GM19099 (cell line): Measurements from ENCODE around the gene NT5C.

Source experiments
- POLR2A ChIP-seq: IDR thresholded peaks from 3 replicates; pipeline ENCODE4 v1.6.1; 2011; ENCODE audit warnings: low read depth; ENCODE audit not compliant: insufficient read length; ENCODE audit errors: extremely low read depth

The NT5C gene

DNA sequence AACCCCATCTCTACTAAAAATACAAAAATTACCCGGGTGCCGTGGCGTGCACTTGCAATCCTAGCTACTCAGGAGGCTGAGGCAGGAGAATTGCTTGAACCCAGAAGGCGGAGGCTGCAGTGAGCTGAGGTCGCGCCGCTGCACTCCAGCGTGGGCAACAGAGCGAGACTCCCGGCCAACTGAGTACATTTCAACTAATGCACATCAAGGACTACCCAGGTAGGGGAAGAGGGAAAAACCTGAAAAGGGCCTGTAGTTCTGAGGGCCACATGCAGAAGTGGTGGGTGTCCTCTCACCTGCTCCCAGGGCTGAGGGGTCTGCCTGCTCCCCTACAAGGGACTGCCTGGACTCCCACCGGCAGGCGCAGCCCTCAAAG is 44.4 kb downstream of the NT5C start:
- TF ChIP-seq POLR2A, result no peak

DNA sequence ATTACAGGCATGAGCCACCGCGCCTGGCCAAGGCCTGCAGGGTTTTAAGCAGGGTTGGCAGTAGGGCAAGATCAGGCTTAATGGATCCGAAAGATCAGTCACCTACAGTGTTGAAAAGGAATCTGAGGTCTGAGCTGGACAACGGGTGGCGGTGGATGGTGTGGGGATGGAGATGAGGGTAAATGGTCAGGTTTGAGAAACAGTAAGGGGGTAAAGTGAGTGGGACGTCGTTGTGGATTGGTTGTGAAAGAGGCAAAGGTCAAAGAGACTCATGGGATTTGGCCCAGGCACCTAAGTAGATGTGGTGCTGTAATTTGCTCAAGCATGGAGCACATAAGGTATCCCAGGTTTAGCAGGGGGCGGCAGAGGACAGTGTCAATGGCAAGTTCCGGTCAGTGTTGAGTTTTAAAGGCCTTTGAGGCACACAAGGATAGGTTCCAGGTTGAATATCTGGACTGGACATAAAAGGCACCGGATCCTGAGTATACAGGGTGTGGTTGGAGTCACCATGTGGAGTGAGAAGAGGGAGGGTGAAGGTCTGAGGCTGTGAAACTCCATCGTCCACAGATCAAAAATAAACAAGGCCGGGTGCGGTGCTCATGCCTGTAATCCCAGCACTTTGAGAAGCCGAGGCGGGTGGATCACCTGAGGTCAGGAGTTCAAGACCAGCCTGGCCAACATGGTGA is 44.9 kb downstream of the NT5C start:
- TF ChIP-seq POLR2A, result no peak

DNA sequence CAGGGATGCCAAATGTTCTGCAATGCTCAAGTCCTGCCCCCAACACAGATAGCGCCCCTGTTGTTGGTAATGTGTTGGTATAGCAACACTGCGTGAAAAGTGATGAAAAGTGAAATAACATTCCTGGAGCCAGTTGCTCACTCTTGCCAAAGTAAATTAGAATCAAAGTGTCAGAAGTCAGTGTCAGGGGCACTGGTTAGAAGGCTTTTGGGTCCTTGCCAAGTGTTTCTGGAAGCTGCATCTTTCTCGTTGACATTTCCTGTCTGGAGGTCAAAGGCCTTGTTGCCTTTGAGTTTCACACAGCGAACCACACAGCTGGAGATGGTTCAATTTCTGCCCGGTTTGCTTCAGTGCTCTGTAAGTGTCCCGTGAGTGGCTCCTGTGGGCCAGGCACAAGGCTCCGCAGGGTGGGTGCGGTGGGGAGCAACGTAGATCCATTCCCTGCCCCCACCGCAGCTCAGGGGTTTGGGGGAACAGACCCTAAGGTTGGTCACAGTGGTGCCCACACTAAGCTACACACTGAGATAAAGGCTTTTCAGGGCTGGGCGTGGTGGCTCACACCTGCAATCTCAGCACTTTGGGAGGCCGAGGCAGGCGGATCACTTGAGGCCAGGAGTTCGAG is 47.4 kb downstream of the NT5C start:
- no peak for TF ChIP-seq POLR2A

DNA sequence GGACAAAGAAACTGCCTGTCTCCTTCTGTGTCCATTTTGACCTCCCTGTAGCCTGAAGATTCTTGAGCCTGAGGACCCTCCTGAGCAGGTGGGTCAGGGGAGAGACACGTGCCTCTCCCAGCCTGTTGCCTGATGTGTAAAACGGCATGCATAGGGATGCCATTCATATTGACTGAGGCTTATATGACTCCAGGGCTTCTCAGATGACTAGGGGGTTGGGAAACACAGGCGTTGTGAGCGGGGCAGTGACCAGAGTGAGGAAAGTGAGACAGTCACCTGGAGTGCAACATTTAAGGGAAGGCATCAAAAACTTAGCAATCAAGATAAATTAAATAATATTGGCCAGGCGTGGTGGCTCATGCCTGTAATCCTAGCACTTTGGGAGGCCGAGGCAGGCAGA is 48.9 kb downstream of the NT5C start:
- TF ChIP-seq POLR2A, result no peak

DNA sequence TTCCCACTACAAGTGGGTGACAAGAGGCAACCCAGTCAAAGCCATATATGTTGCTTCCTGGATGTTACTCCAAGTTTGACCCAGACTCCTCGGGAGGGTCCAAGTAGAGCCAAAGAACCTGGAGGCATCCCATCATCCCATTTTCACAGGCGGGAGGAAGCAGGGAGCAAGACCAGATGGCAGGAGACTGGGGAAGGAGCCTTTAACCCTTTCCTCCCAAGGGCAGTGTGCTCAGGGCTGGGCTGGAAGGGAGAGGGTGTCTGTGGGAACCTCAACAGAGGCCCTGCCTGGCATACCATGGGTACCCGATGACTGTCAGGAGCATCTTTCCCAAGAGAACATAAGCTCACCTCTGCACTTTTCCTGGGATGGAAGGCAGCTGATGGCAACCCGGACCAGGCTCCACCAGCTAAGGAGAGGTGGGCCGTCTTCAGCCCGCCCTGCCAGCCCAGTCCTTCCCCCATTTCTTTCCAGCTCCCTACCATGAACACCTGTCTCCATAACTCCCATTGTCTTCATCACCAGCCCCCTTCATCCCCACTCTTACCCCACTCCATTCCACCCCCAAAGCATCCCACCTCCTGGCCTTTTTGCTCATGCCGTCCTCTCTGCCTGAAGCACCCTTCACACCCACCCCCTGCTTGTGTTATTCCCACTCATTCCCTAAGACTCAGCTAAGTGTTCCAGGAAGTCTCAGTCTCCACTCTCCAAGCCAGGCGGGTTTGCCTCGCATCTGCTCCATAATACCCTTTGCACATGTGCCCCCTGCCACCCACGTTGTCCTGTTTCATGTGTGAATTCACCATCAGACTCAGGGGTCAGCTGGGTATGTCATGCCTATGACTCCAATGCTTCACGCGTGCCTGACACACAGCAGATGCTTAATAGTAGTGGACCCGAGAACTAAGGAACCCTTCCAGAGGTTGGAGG is 49.7 kb downstream of the NT5C start:
- no peak for TF ChIP-seq POLR2A
